GM19351 (cell line): ENCODE measurements around the gene NUP153.
A peak's percentile ranks its signal among the peaks of the same experiment; 100 is the strongest.

ENCODE experiments used
- ATAC-seq: cut with Tn5 transposase; IDR thresholded peaks from one replicate; pipeline ENCODE4 v1.9.1; 2021; ENCODE audit warnings: mild to moderate bottlenecking, moderate library complexity; ENCODE audit not compliant: unreplicated experiment

NUP153 gene

GRCh38 chr6:17672064-17672718 is 34.5 kb downstream of the NUP153 start:
- ATAC-seq: no peak

GRCh38 chr6:17666646-17667045 is 40.1 kb downstream of the NUP153 start:
- no peak for ATAC-seq

GRCh38 chr6:17665132-17665531 is 41.6 kb downstream of the NUP153 start:
- ATAC-seq: no peak

- ATAC-seq: no peak
Measured at GRCh38 chr6:17663226-17663625, 43.5 kb downstream of the NUP153 start.

- ATAC-seq: no peak
Measured at GRCh38 chr6:17662585-17662984, 44.1 kb downstream of the NUP153 start.

GRCh38 chr6:17656644-17657043 is 50.1 kb downstream of the NUP153 start:
- ATAC-seq: no peak

GRCh38 chr6:17656092-17656491 is 50.6 kb downstream of the NUP153 start:
- ATAC-seq: no peak

GRCh38 chr6:17653198-17653882 is 53.4 kb downstream of the NUP153 start:
- ATAC-seq: no peak

GRCh38 chr6:17650656-17651309 is 55.9 kb downstream of the NUP153 start:
- ATAC-seq: no peak

GRCh38 chr6:17648745-17649144 is 58.0 kb downstream of the NUP153 start:
- ATAC-seq: no peak

- no peak for ATAC-seq
Measured at GRCh38 chr6:17640477-17640917, 66.2 kb downstream of the NUP153 start.

- no peak for ATAC-seq
Measured at GRCh38 chr6:17638212-17638715, 68.5 kb downstream of the NUP153 start.

GRCh38 chr6:17635568-17635967 is 71.2 kb downstream of the NUP153 start:
- ATAC-seq: no peak

- no peak for ATAC-seq
Measured at GRCh38 chr6:17633465-17634188, 73.1 kb downstream of the NUP153 start.

GRCh38 chr6:17632934-17633333 is 73.8 kb downstream of the NUP153 start:
- no peak for ATAC-seq

GRCh38 chr6:17630511-17631073 is 76.1 kb downstream of the NUP153 start:
- ATAC-seq: no peak

- no peak for ATAC-seq
Measured at GRCh38 chr6:17629824-17630510, 76.8 kb downstream of the NUP153 start.

GRCh38 chr6:17628873-17629272 is 77.9 kb downstream of the NUP153 start:
- peak; percentile 83 for ATAC-seq

GRCh38 chr6:17624396-17624795 is 82.3 kb downstream of the NUP153 start:
- no peak for ATAC-seq

GRCh38 chr6:17622144-17622543 is 84.6 kb downstream of the NUP153 start:
- ATAC-seq: no peak
